ENCODE data around the gene LCN12.

LCN12 gene

DNA sequence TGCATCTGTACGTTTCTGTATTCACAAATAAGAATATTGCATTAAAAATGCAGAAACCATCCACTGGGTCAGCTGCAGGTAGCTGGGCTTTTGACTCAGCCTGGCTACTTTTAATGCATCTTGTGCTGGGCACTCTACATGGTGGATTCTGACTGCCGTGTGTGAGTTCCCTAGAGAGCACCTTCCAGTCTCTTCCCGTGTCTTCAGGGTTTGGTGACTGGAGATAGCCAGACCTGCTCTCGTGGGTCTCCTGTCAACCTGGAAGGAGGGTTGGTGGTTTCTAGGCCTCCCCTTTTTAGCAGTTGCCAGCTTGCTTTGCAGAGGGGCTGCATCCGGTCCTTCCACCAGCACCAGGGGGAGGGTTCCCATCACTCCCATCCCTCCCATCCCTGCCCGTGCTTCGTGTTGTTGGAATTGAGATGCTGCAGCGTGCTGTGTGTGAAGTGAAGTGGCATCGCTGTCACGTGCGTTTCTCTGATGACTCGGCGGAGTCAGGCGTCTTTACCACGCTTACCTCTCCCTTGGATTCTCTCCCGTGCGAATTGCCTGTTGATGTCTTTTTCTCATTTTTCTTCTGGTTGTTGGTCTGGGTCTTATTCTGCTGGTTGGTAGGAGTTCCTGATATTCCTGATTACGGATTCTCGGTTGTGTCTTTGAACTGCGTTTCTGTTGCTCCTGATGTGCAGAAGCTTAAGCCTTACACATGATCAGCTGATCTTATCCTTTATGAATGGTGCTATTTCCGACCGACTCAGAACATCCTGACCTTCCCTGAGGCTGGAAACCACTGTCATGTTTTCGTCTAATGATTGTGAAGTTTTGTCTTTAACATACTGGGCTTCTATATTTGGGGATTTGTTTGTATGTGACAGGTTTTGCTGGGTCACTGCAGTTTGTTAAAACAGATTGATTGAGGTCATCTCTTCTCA lies 24.5 kb upstream of the LCN12 start:
- DNase-seq, result no peak

DNA sequence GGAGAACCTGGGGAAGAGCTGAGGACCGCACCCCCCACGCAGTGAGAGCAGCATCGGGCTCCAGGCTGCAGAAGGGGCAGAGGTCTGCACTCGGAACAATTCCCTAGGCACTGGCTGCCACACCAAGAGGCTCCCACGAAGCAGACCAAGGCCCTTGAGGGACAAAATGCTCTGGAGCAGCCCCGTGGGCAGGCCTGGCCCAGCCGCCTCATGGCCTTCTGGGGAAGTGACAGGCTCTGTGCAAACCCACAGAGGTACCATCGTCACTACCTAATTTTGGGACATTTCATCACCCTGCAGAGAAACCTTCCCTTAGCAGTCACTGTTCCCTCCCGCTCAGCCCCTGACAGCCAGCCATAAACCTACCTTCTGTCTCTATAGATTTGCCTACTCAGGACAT lies 23.5 kb upstream of the LCN12 start:
- no peak for DNase-seq

DNA sequence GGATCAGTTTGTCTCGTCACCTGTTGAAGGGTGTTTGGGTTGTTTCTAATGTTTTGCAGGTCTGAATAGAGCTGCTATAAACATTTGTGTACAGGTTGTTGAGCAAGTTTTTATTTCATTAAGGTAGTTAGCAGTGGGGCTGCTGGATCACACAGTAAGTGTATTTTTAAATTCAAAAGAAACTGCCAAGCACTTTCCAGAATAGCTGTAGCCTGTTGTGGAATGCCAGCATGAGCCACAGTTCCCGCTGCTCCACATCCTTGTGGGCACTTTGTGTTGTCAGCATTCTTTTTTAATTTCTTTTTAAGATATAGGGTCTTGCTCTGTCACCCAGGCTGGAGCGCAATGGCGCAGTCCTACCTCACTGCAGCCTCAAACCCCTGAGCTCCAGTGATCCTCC lies 22.1 kb upstream of the LCN12 start:
- no peak for DNase-seq

DNA sequence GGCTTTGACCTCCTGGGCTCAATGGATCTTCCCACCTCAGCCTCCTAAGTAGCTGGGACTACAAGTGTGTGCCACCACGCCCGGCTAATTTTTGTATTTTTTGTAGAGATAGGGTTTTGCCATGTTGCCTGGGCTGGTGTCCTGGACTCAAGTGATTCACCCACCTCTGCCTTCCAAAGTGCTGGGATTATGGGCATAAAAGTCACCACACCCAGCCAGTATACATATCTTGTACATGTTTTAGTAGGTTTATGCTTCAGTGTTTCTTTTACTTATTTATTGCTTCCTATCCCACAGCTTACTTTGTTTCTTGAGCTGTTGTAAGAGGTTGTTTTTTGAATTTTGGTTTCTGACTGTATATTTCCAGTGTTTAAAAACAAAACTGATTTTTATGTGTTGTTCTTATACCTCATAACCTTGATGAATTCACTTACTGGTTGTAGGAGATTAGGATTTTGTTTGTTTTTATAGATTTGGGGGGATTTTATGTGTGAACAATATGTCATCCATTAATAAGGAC lies 20.4 kb upstream of the LCN12 start:
- no peak for DNase-seq

DNA sequence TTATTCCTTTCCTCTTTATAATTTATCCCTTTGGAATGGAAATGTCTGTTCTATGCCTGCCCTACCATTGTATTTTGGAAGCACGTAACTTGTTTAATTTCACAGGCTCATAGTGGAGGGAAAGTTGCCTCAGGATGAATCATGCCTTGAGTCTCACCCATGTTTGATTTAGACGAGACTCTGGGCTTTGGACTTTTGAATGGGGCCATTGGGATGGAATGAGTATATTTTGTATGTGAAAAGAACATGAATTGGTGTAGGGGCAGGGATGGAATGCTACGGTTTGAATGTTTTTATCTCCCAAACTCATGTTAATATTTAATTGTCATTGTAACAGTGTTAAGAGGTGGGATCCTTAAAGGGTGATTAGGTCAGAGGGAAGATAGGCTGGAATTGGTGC lies 17.8 kb upstream of the LCN12 start:
- DNase-seq, result no peak

DNA sequence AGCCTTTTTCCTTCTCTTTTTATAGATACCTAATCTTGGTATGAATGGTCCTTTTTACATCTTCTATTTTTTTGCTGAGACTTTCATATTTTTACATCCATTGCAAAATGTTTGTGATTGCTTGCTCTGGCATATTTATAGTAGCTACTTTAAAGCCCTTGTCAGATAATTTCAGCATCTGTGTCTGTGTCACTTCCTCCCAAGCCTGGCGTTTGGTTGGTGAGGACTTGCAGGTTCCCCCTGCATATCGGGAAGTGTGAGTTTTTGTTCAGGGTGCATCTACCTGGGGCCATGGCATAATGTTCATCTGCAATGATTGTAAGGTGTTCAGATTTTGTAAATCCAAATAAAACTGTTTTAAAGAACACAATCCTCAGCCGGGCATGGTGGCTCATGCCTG lies 16.4 kb upstream of the LCN12 start:
- DNase-seq, result no peak

DNA sequence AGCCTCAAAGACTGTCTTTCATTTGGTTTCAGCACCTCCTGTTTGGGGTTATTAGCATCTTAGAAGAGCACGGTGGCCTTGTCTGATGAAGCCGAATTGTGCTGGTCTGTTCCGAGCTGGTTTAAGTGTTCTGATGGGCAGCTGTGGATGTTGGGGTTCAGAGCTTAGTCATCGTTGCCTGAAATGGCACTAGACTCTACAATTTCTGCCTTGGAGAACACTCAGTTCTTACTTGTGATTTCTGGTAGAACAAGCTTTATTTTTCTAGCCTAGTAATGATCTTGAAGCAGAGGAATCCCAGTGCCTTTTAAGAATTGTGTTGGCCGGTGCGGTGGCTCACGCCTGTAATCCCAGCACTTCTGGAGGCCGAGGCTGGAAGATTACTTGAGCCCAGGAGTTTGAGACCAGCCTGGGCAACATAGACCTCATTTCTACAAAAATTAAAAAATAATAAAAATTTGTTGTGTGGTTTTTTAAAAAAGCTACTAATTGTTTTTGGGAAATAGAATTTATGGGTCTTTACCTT lies 15.4 kb upstream of the LCN12 start:
- no peak for DNase-seq

DNA sequence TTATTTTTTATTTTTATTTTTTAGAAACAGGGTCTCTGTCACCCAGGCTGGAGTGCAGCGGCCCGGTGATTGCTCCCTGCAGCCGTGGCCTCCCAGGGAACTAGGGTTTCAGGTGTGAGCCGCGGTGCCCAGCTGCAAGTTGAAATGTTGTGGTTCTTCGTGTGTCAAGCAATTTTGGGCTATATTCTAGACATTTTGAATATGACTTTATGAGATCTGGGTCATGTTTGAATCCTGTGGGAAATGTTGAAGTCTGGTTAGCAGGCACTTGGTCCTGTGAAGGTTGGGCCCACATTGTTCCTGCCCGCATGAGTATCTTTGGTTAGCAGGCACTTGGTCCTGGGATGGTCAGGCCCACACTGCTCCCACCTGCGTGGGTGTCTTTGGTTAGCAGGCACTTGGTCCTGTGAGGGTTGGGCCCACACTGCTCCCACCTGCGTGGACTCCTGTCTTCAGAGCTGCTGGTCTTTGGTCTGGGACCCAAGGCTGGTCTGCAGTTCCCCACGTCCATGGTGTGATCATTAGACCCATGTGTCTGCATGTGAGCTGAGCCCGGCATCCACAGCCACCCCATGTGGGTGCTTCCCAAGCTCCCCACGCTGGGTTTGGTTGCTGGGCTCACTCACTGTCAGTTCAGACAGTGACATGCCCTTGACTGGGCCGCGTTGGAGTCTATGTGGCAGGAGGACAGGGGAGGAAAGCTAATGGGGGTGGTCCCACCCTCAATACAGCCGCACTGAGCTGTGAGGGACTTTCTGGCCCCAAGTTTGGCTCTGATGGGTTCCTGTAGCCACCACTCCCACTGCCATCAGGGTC lies 14.7 kb upstream of the LCN12 start:
- no peak for DNase-seq

DNA sequence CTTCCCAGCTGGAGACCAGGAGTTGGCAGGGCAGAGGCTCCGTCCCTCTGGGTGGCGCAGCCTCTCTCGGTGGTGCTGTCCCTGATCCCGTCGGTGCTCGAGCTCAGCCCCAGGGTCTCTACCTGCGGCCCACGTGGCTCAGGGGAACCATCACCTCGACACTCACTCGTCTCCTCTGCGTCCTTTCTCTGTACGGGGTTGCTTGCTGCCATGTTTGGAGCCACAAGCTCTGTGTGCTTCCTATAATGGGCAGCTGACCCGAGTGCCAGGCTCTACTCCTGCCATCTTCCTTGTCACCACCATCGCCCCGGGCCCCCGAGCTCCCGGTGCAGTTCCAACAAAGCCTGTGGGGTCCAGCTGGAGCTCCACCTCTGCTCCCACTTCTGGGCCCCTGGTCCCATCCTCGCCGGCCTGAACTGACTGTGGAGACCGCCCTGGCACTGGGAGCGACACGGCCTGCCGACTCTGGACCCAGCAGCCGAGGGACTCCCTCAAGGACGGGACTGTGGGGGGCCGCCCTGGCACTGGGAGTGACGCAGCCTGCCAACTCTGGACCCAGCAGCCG lies 12.6 kb upstream of the LCN12 start:
- DNase-seq, result no peak

DNA sequence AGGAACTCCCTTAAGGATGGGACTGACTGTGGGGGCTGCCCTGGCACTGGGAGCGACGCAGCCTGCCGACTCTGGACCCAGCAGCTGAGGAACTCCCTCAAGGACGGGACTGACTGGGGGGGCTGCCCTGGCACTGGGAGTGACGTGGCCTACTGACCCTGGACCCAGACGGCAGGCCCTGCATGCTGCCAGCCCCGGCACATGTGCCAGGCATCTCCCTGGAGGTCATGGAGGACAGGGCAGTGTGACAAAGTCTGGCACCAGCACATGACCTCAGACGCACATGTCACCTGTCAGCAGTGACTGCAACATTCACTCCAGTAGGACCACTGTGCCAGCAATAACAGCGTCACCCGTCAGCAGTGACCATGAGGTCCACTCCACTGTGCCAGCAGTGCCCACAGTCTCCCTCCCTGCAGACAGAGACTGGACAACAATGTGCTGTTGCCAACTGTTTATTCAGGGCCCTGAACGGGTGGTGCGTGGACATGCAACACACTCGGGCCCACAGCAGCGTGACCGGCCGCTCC lies 12.0 kb upstream of the LCN12 start:
- no peak for DNase-seq

DNA sequence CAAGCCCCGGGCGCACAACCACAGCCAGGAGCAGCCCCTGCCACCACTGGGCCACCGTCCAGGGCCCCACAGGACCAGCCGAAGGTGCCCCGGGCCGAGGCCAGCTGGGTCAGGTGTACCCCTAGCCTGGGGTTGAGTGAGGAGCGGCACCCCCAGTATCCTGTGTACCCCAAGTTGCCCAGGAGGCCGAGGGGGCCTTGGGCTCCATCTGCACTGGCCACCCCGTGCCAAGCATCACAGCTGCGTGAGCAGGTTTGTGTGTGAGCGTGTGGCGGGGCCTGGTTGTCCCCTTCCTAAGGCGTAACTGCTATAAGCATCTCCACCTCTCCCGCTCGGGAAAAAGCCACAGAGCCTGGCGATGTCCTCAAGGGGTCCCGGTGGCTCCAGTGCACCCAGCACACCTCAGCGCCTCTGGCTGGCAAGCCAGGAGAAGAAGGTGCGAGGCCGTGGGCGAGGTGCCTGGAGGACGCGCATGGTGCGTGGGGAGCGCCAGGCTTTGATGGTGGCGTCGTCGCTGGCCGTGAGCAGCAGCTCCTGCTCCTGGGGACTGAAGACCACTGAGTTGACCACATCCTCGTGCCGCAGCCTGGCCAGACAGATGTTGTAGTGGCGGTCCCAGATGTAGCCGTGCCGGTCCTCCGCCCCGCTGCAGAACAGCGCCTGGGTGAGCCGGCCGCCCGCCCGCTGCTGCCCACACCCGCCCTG lies 11.4 kb upstream of the LCN12 start:
- DNase-seq, result no peak

DNA sequence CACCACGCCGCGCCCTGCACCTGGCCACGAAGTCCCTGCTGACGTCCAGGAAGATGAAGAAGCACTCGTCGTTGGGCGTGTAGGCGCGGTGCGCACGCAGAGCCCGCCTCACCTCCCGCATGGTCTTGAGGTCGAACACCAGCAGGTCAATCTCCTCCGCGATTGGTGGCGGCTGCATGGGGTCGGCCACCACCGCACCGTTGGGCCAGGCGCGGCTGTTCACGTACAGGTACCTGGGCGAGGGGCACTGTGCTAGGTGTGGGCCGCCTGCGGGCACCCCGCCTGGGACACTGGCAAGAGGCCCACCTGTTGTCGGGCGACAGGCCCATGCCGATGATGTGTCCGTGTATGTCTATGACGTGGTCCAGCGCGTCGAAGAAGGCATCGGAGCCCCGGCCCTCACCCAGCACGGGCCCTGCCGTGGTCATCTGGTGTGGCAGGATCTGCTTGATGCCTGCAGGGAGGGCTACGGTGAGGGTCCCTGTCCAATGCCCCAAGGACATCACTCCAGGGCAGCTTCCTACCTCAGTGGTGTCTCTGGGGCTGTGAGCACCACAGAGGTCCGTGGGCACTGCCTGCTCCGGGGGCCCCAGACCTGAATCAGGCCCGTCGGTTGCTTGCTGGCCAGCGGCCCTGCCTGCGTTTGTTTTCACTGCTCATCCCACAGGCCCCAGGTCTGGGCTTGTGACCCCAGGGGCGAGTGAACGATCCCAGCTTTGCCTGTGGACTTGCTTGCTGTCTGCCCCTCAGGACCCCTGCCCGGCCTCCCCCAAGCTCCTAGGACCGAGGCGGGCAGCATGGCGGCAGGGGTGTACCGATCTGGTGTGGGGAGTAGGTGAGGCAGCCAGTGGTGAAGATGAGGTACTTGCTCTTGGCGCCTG lies 10.6 kb upstream of the LCN12 start:
- no peak for DNase-seq

DNA sequence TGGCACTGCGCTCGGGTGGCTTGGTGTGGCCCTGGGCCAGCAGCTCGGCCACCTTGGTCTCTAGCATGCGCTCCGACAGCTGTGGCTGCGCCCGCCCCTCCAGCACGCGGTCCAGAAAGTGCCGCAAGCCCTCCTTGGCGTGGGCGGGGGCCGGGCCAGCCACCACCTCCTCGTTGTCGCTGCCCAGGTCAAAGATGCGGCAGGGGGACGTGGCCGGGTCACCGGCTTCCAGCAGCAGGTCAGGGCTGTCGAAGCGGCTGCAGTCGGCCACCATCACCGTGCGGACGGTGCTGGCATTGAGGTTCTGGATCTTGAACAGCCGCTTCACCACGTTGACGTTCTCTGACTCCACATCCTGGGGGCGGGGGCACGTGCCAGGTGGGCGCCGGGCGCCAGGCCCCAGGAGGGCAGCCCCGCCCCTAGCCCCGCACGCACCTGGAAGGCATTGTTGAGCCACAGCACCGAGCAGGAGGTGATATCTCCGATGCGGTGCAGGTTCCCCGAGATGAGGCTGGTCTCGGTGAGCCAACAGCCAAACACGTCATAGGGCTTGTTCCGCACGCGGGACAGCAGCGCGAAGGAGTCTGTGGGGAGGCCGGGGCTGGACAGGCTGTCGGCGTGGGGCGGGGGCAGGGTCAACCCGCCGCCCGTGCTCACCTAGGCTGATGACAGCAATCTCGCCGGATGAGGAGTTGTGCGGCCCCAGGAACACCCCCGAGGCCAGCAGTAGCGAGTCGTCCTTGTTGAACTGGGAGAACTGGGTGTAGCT lies 9.8 kb upstream of the LCN12 start:
- no peak for DNase-seq

DNA sequence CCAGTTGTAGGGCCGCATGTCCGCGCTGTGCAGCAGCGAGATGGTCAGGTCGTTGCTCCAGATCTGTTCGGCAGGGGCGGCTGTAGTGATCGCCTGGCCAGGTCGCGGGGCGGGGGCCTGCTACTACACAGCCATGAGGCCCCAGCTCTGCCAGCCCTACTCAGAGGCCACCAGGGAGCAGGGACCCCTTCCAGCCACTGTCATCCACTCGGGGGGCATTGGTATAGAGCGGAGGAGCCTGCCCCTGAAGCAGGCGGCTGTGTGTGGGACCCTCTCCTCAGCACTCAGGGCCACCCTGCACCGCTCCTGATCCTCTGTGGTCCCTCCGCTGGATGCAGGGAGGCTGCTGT lies 9.2 kb upstream of the LCN12 start:
- DNase-seq, result no peak

DNA sequence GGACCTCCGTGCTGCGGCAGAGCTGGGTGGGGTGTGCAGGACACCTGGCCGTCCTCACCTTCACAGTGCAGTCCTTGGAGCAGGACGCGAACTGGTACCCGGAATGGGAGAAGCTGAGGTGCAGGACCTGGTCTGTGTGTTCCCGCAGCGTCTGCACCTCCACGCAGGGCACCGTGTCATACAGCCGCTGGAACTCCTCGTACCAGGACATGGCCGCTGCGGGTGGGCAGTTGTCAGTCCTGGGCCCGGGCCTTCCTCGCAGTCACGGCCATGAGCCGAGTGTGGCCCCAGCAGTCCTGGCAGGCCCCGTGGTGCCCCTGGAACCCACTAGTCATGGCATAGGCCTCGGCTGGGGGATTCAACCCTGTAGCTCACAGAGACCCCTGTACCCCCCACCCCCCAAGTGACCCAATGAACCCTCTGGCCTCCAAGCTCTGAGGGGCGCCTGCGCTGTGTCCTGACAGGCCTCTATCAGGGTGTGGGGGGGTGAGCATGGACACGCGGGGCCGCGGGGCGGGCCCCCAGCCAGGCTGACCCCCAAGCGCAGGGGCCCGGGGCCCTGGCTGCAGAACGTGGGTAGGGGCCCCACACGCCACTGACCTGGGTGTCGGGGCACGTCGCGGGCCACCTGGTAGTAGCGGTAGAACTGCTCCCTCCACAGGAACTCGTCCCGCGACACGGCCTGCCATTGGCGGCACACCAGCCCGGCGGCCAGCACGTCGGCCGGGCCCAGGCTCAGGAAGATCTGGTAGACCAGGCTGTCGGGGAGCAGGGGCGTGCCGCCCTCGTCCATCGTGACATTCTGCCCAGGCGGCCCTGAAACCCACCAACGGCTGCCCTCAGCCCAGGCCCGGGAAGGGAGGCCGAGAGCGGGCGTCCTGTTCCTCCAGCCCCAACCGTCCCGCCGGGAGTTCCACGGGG lies 8.5 kb upstream of the LCN12 start:
- no peak for DNase-seq

DNA sequence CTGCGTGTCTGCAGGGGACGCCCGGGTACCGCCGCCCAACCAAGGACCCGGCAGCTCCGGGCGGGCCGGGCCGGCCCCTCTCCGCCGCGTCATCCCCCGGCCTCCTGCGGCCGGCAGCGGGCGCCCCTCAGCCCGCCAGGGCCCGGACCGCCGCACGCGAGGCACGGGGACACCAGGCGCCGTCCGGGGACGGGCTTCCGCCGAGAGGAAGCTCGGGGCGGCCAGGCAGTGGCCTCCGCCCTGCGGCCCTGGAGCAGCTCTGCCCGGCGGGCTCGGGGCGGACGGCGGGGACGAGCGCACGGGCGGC lies 7.9 kb upstream of the LCN12 start:
- no peak for DNase-seq

DNA sequence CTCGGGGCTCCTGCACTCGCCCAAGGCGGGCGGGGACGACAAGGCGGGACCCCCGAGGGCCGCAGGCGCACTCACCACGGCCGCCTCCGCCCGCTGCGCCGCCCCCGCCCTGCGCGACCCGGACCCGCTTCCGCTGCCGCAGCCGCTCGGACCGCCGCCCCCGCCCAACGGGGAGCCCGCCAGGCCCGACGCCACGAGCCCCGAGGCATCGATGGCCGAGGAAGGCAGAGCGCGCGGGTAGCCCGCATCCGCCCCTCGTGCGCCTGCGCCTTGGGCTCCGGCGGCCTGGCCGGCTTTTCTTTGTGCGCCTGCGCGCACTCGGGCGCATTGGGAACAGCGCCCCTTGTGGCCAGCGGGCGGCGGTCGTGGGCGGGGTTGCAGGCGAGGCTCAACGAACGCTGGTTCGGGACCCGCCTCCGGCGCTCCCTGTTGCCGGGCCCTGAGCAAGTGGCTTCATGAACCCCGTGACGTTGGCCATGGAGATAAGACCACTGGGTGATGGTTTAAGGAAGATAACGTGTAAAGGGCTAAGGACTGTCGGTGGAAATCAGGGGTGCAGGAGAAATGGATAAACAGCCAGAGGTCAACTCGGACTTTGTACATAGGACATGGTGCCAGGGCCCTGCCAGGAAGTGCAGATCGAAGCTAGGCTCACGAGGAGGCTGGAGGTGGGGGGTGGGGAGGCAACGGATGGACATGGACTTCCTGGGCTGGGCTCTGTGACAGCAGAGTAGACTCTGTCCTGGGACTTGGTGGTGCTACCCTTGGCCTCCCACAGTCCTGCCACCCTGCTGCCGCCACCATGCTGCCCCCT lies 7.3 kb upstream of the LCN12 start, which contains the start of the genes C8G and FBXW5:
C8G (plus strand) TSS at position 725 of the 814 bp plus-strand sequence; CDS start at position 803, 78 bp downstream.
FBXW5 (minus strand) TSS at position 220 of the 814 bp plus-strand sequence. CDS start 655 bp downstream, outside the sequence.
- DNase-seq, result peak; percentile 97

Measured in activated T-cell treated with anti-CD3 and anti-CD28 coated beads, Interleukin-2, amount 50 U/mL, for 1 hour (primary cell).